ENCODE data around the gene SLC16A7. TPM values are rescaled to one million over a fixed set of nuclear protein-coding genes. Genes with fewer than 3 reads are reported as not detected.

SLC16A7 gene
- total and polyA plus RNA-seq, 2 of the 8 experiments (the other 6 are each of a cell fraction or from before 2014, with no cell fraction given), result 0.74 to 4.3 TPM

DNA sequence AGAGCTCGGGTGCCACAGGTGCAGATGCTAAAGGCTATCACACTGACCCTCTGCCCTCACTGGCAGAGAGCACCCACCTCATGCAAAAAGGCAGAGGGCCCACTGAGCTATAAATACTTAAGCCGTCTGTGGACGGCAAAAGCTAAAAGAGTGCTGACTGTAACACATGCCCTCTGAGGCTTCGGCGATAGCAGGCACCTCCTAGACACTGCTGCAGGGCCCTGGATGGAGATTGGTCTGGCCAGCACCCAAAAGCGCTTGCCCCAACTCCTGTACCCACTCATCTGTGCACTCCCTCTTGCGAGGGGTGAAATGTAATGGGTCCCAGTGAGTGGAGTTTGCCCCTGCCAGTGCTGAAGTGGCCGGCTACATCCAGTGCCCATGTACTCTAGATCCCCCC is 148.7 kb downstream of the SLC16A7 start:
- Histone ChIP-seq H4K20me1 (replicated peaks in 1 of 2; ENCODE audit: control insufficient read depth in 1 of 2, insufficient read depth in 2 of 2, low read length in 2 of 2) (no peaks in the 10 kb centered on the region), H3K27me3 (replicated peaks in 1 of 4; ENCODE audit: control insufficient read depth in 3 of 4, extremely low read depth in 1 of 4, insufficient read depth in 3 of 4, low read length in 3 of 4) (no peaks in the 10 kb centered on the region), H3K4ac (replicated peaks; ENCODE audit: insufficient read length, low read depth, low read length) (no peak overlapping the region), H2BK20ac (ENCODE audit: low read length) (no peak overlapping the region), H3K4me3 (ENCODE audit: extremely low read depth in 1 of 4, insufficient read depth in 2 of 4, low read depth in 3 of 4, low read length in 4 of 4) (no peak overlapping the region), H3K23me2 (ENCODE audit: low read depth, low read length) (no peaks in the 10 kb centered on the region), H4K5ac (ENCODE audit: insufficient read length, low read depth, low read length) (no peak overlapping the region), H3K79me1 (ENCODE audit: low read depth, low read length) (no peaks in the 10 kb centered on the region), H2BK15ac (ENCODE audit: low read length) (no peak overlapping the region), H4K91ac (replicated peaks; ENCODE audit: insufficient read length, low read length) (no peak overlapping the region), H3K79me2 (ENCODE audit: control insufficient read depth in 1 of 2, insufficient read depth in 2 of 2, low read length in 2 of 2) (no peaks in the 10 kb centered on the region), H3K36me3 (ENCODE audit: control insufficient read depth in 2 of 4, insufficient read depth in 4 of 4, low read length in 3 of 4) (no peaks in the 10 kb centered on the region), H2AK5ac (ENCODE audit: low read depth, low read length) (no peak overlapping the region), H3K27ac (ENCODE audit: low read depth, low read length) (no peak overlapping the region), H2AFZ (ENCODE audit: low read length) (no peak overlapping the region), H3K9ac (replicated peaks in 1 of 4; ENCODE audit: extremely low read depth in 1 of 4, low read depth in 3 of 4, low read length in 3 of 4) (no peak overlapping the region), H3K23ac (ENCODE audit: insufficient read length) (no peak overlapping the region), H3K9me3 (ENCODE audit: insufficient read depth in 2 of 2, low read depth in 1 of 2, low read length in 1 of 2) (0 out of 4 replicates have a peak, but pooled peaks cover 0 to 5% of the 10 kb centered on the region in 2 experiments), H4K8ac (ENCODE audit: extremely low read depth, insufficient read depth, low read length) (no peak overlapping the region), H2BK5ac (ENCODE audit: low read depth, low read length) (no peak overlapping the region), H3K4me1 (replicated peaks in 1 of 4; ENCODE audit: control insufficient read depth in 3 of 4, insufficient read depth in 4 of 4, low read length in 3 of 4) (no peaks in the 10 kb centered on the region), H3K18ac (ENCODE audit: extremely low read depth, low read length) (no peak overlapping the region), H3K4me2 (ENCODE audit: insufficient read depth in 1 of 2, low read depth in 2 of 2, low read length in 2 of 2) (no peak overlapping the region), H2BK120ac (replicated peaks; ENCODE audit: low read depth, low read length) (no peak overlapping the region), H3K14ac (ENCODE audit: insufficient read length) (no peak overlapping the region), H3K56ac (replicated peaks; ENCODE audit: insufficient read length, low read depth, low read length) (no peak overlapping the region), H2BK12ac (ENCODE audit: low read depth, low read length) (no peak overlapping the region)
- FAIRE-seq, result no peak
- CTCF ChIA-PET (ENCODE audit: partially characterized antibody), result no interaction called here
- TF ChIP-seq CHD2 (IDR thresholded peaks at IDR 0.05; ENCODE audit: low read length), result no peak
- no peak for TF ChIP-seq SAP30 (IDR thresholded peaks at IDR 0.05; ENCODE audit: insufficient read depth, insufficient replicate concordance, low read length)
- no peak for TF ChIP-seq CTBP2 (IDR thresholded peaks at IDR 0.05; ENCODE audit: borderline replicate concordance, insufficient read depth, insufficient read length, low read length)
- TF ChIP-seq GABPA (IDR thresholded peaks at IDR 0.05; ENCODE audit: borderline replicate concordance, insufficient read depth, low read length), result no peak
- no peak for TF ChIP-seq HDAC6 (IDR thresholded peaks at IDR 0.05; ENCODE audit: low read depth, low read length)
- no peak for TF ChIP-seq CEBPB (IDR thresholded peaks at IDR 0.05; ENCODE audit: low read depth, low read length)
- no peak for TF ChIP-seq CREB1 (IDR thresholded peaks at IDR 0.05)
- TF ChIP-seq GTF2F1 (IDR thresholded peaks at IDR 0.05; ENCODE audit: borderline replicate concordance, low read depth, low read length), result no peak
- no peak for TF ChIP-seq TAF1 (IDR thresholded peaks at IDR 0.05; ENCODE audit: low read depth, low read length)
- TF ChIP-seq SUZ12 (IDR thresholded peaks at IDR 0.05; ENCODE audit: low read length), result no peak
- no peak for TF ChIP-seq EGR1 (IDR thresholded peaks at IDR 0.05; ENCODE audit: borderline replicate concordance, low read depth, low read length)
- TF ChIP-seq CBX8 (IDR thresholded peaks at IDR 0.05; ENCODE audit: borderline replicate concordance, low read depth, low read length), result no peak
- no peak for TF ChIP-seq NRF1 (IDR thresholded peaks at IDR 0.05; ENCODE audit: low read depth, low read length)
- no peak for DNase-seq (ENCODE audit: low read depth in 1 of 2, low spot score in 2 of 2)
- POLR2A ChIA-PET (ENCODE audit: partially characterized antibody), result no interaction called here
- WGBS, 2 experiments (ENCODE audit: extremely low coverage in 1 of 2, insufficient coverage in 1 of 2, insufficient read length in 1 of 2, insufficient replicate concordance in 2 of 2, low coverage in 1 of 2, low lambda C conversion rate in 2 of 2, missing lambda C conversion rate in 1 of 2), result 94% methylated on average over 8 of the region's 8 CpGs; no CpG with 5 or more reads in 1 of the 2 experiments

Data from H1 (cell line).